ENCODE results near the gene ENHO.
A peak's percentile ranks its signal among the peaks of the same experiment; 100 is the strongest.

The ENHO gene

GRCh38 chr9:34522091-34522887 is 501 bp downstream of the ENHO start:
- DNase-seq: no peak

- no peak for DNase-seq
Measured at GRCh38 chr9:34521406-34522045, 1.3 kb downstream of the ENHO start.

DNA sequence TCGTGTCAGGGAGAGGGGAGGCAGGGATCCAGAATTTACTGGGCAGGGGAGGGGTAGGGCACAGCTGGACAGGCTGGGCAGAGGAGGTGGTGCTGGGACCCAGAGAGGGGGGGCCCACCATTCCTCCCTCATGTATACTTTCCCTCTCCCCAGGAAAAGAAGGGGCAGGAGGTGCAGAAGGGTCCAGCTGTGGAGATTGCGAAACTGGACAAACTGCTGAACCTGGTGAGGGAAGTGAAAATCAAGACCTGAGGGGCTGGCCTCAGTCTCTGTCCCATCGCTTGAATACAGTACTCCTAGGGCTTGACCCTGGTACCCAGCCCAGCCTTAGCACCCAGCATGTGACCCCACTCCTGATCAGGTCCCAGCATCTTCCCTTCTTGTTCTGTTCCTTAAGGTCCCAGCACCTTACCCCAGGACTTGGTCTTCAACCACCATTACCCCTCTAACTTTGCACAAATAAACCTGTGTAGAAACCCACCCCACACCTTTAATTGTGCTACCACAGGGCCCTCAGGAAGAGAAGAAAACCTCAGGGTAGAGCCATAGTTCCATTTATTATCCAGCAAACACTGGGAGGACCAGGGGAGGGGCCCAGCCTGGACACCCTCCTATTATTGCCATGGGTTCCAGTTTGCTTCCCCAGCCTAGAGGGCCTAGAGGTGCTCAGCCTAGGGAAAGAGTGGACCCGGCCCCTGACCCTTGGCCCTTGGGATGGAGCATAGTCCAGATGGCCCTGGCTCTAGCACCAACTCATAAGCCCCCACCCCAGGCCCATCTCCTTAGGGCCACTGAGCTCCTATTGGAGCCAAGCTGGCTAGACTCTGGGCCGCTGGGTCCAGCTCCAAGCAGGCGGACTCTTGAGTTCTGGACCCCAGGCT is 2.0 kb downstream of the ENHO start:
- no peak for DNase-seq

- DNase-seq: no peak
Measured at GRCh38 chr9:34520096-34520495, 2.7 kb downstream of the ENHO start.

- DNase-seq: no peak
Measured at GRCh38 chr9:34519321-34520020, 3.3 kb downstream of the ENHO start.

DNA sequence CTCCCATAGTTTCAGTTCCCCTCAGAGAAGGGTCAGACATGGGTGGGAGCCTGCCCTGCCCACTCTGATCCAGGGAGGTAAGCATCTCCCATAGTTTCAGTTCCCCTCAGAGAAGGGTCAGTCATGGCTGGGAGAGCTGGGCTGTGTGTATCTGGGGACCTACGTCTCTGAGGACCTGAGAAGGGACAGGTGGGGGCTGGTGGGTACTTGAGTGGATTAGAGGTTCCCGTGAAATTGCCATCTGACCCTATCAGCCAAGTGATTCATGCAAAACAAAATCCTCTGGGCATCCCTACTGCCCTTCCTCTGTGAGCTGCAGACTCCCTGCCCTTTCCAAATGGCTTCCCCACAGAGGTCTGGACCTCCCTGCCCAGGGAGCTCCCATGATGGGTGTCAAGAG is 3.9 kb downstream of the ENHO start:
- no peak for DNase-seq

- no peak for DNase-seq
Measured at GRCh38 chr9:34518110-34518616, 4.6 kb downstream of the ENHO start.

GRCh38 chr9:34517185-34517584 is 5.6 kb downstream of the ENHO start:
- DNase-seq: no peak

- DNase-seq: no peak
Measured at GRCh38 chr9:34515959-34516358, 6.8 kb downstream of the ENHO start.

DNA sequence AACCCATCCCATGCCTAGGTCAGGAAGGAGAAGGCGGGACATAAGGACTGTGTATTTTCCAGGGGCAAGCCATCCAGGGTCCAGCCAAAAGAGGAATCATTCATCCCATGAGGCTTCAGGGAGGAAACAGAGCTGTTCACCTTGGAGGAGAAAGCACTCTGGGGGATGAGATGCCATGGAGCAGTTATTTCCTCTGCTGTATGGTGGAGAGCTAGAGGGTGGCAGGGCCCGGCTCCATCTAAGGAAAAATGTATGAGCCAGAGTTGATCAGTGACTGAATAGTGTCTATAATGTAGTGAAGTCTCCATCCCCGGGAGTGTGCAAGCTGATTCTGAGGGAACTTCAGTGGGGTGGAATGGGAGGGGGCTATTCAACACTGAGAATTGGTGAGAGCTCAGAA is 8.0 kb downstream of the ENHO start:
- DNase-seq: no peak

GRCh38 chr9:34514401-34514800 is 8.4 kb downstream of the ENHO start:
- no peak for DNase-seq

GRCh38 chr9:34513567-34514214 is 9.1 kb downstream of the ENHO start:
- DNase-seq: peak; percentile 41

- DNase-seq: no peak
Measured at GRCh38 chr9:34512131-34513078, 10.4 kb downstream of the ENHO start.

- no peak for DNase-seq
Measured at GRCh38 chr9:34510497-34511468, 12.0 kb downstream of the ENHO start.

DNA sequence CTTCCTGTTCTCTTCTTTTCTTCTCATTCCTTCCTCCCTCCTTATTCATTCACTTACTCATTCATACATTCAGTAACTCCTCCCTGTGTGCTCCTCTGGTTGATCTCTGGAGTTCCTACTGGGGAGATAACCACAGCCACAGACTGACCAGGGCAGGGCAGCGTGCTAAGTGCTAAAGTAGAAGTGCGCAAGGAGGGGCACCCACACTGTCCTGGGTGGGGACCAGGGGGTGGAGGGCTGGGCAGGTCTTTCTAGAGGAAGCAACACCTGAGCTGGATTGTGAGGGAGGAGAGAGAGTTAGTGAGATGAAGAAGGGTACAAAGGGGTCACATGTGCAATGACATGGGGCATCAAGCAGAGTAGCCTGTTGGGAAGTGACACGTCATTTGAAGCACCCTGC is 13.8 kb downstream of the ENHO start:
- no peak for DNase-seq

- no peak for DNase-seq
Measured at GRCh38 chr9:34508463-34508862, 14.3 kb downstream of the ENHO start.

DNA sequence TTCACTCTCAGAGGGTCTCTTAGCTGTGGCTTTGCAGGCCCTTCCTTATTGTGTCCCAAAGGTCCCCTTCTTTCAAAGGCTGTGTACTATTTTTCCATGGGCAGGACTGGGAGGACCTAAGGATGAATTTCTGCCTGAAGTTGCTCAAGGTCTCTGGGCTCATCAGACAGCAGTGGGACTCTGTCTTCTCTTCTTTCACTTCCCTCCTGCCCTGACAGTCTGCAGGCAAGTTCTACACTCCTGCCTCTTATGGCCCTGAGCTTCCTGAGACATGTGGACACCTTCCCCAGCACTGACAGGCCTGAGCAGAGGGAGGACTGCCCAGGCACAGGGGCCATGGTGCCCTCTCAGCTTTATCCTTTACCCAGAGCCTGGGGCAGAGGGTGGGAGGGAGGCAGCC is 14.8 kb downstream of the ENHO start:
- no peak for DNase-seq

DNA sequence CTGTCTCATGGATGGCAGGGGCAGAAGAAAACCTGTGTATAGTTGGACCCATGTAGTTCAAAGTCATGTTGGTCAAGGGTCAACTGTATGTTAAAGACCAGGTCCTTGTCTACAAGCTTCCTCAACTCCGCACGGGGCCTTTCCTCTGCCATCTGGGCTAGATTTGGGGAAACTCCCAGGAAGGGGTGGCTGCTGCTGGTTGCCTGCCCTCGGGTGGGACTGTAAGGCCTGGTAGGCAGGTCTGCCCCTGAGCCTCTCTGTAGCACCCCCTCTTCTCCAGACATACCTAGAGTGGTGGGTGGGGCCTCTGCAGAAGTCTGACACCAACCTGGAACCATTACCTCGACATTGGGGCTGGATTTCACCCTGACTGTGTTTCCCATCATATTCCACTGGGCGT is 15.2 kb downstream of the ENHO start:
- DNase-seq: no peak

DNA sequence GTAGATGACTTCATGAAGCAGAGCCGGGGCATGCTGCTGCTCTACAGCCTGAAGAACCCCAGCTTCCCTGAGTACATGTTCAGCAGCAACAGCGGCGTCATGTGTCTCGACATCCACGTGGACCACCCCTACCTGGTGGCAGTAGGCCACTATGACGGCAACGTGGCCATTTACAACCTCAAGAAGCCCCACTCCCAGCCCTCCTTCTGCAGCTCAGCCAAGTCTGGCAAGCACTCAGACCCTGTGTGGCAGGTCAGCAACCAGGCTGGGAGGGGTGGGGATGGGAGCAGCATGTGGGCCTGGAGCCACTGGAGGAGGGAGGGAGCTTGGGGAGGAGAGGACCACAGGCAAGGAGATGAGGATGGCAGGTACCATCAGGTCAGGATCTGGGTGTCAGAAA is 16.2 kb downstream of the ENHO start:
- DNase-seq: no peak
